ENCODE results near the gene ITGAV. TPM values are rescaled to one million over a fixed set of nuclear protein-coding genes. Genes with fewer than 3 reads are reported as not detected.
A peak's percentile ranks its signal among the peaks of the same experiment; 100 is the strongest.

ITGAV gene
- total RNA-seq, 1 donor from 2014 or later: 251 TPM

DNA sequence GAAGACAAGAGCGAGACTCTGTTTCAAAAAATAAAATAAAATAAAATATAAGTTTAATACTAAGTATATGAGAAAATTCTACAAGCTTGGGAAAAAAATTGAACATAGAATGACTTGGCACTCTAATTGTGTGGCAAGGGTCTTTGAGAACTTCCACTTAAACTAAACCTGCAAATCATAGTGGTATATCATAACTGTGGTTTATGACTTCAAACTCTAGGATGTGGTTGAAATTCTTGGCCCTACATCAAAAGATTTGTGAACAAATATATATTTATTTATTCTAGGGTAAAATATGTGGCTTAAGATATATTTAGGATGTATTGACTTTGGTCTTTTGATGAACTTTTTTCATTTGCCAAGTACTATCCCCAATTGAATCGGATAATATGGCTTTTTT is 100.9 kb downstream of the ITGAV start:
- TF ChIP-seq, protein P1, sequence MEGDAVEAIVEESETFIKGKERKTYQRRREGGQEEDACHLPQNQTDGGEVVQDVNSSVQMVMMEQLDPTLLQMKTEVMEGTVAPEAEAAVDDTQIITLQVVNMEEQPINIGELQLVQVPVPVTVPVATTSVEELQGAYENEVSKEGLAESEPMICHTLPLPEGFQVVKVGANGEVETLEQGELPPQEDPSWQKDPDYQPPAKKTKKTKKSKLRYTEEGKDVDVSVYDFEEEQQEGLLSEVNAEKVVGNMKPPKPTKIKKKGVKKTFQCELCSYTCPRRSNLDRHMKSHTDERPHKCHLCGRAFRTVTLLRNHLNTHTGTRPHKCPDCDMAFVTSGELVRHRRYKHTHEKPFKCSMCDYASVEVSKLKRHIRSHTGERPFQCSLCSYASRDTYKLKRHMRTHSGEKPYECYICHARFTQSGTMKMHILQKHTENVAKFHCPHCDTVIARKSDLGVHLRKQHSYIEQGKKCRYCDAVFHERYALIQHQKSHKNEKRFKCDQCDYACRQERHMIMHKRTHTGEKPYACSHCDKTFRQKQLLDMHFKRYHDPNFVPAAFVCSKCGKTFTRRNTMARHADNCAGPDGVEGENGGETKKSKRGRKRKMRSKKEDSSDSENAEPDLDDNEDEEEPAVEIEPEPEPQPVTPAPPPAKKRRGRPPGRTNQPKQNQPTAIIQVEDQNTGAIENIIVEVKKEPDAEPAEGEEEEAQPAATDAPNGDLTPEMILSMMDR (IDR thresholded peaks at IDR 0.05; ENCODE audit: insufficient read depth, low read length, poor library complexity, severe bottlenecking): no peak
- H3K27me3 ChIP-seq (ENCODE audit: control insufficient read depth, insufficient read depth, low read length): no peaks in the 10 kb centered on the region
- no peak overlapping the region for H3K4me3 ChIP-seq (ENCODE audit: low read depth, low read length)
- no peaks in the 10 kb centered on the region for H3K36me3 ChIP-seq (ENCODE audit: control insufficient read depth, insufficient read depth, low read length)
- DNase-seq (ENCODE audit: low read depth): no peak

DNA sequence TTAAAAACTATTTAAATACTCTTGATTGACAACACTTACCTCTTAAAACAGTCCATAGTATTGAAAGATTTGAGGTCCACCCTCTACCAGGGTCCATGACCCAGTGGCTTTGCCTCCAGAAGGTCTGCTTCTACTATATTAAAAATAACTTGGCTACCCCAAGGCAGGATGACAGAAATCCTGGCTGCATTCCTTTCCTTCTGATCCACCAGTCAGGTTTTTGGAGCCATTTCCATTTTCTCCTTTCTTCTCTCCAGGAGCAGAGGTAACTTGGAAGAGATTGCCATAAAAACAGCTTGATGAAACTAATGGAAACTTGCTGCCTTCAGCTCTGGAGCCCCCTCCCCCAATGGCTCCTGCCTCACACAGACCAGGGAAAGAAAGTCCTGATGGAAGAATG is 101.4 kb downstream of the ITGAV start:
- Histone ChIP-seq H3K27me3 (ENCODE audit: control insufficient read depth, insufficient read depth, low read length) (no peaks in the 10 kb centered on the region), H3K4me3 (ENCODE audit: low read depth, low read length) (no peak overlapping the region), H3K36me3 (ENCODE audit: control insufficient read depth, insufficient read depth, low read length) (no peaks in the 10 kb centered on the region)
- DNase-seq (ENCODE audit: low read depth): no peak
- TF ChIP-seq, protein P1 (IDR thresholded peaks at IDR 0.05; ENCODE audit: insufficient read depth, low read length, poor library complexity, severe bottlenecking): no peak

DNA sequence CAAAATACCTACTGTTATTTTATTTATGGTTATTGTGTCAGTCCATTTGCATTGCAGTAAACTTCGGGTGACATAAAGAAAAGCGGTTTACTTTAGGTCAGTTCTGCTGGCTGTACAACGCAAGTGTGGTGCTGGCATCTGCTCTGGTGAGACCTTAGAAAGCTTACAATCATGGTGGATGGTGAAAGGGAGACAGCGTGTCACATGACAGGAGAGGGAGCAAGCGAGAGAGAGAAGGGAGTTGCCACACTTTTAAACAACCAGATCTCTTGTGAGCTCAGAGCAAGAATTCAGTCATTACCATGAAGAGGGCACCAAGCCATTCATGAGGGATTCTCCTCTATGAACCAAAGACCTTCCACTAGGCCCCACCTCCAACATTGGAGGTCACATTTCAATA is 102.0 kb downstream of the ITGAV start:
- Histone ChIP-seq H3K27me3 (ENCODE audit: control insufficient read depth, insufficient read depth, low read length) (no peaks in the 10 kb centered on the region), H3K4me3 (ENCODE audit: low read depth, low read length) (no peak overlapping the region), H3K36me3 (ENCODE audit: control insufficient read depth, insufficient read depth, low read length) (no peaks in the 10 kb centered on the region)
- TF ChIP-seq, protein P1 (IDR thresholded peaks at IDR 0.05; ENCODE audit: insufficient read depth, low read length, poor library complexity, severe bottlenecking): no peak
- DNase-seq (ENCODE audit: low read depth): no peak

DNA sequence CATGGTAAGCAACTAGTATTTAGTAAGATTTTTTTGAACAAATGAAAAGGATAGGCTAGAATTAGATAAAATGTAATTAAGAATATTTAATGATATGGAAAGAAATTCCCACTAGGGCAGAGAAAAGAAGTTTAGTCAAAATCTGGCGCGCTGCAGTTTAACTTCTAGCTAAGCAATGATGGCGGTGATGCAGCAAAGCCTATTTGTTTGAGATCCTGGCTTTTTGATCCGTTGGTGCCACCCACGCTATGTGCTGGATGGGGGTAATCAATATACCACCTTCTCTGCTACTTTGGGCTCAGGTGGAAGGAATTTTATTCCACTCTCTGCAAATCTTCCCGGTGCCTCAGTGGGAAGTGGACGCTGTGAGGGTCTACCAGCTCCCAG is 103.6 kb downstream of the ITGAV start:
- Histone ChIP-seq H3K36me3 (ENCODE audit: control insufficient read depth, insufficient read depth, low read length) (no peaks in the 10 kb centered on the region), H3K4me3 (ENCODE audit: low read depth, low read length) (peak overlapping the region; percentile 84), H3K27me3 (ENCODE audit: control insufficient read depth, insufficient read depth, low read length) (no peaks in the 10 kb centered on the region)
- DNase-seq (ENCODE audit: low read depth): no peak
- TF ChIP-seq, protein P1 (IDR thresholded peaks at IDR 0.05; ENCODE audit: insufficient read depth, low read length, poor library complexity, severe bottlenecking): no peak

DNA sequence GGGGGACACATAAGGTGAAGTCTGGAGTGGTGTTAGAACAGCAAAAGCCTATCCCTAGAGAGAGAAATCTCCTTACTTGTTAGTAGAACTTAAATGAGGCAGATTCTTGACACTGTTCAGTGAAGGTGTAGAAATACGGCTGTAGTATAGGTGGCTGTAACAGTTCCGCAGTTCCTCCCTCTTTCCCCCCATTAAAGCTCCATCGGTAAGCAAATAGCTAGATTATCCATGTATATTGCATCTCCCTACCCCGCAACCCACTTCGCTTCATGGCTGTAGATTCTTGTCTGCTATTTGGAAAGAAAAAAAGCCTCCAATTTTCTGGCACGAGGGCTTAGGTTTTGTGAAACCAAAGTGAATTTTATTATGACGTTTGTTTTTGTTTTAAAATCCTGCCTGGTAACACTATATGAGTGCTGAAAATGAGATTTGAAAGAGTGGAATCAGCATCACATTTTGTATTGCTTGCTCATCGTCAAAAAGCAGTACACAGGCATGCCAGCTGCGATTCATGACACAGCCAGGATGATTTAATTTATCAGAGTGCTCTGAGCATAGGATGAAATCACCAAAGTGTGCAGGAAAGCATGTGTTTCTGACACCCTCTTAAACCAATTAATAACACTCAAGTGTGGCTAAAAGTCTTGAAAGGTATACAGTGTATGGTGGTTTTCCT is 105.4 kb downstream of the ITGAV start:
- TF ChIP-seq, protein P1 (IDR thresholded peaks at IDR 0.05; ENCODE audit: insufficient read depth, low read length, poor library complexity, severe bottlenecking): no peak
- no peak for DNase-seq (ENCODE audit: low read depth)
- H3K4me3 ChIP-seq (ENCODE audit: low read depth, low read length): peak overlapping the region; percentile 84
- no peaks in the 10 kb centered on the region for H3K36me3 ChIP-seq (ENCODE audit: control insufficient read depth, insufficient read depth, low read length)
- H3K27me3 ChIP-seq (ENCODE audit: control insufficient read depth, insufficient read depth, low read length): no peaks in the 10 kb centered on the region

DNA sequence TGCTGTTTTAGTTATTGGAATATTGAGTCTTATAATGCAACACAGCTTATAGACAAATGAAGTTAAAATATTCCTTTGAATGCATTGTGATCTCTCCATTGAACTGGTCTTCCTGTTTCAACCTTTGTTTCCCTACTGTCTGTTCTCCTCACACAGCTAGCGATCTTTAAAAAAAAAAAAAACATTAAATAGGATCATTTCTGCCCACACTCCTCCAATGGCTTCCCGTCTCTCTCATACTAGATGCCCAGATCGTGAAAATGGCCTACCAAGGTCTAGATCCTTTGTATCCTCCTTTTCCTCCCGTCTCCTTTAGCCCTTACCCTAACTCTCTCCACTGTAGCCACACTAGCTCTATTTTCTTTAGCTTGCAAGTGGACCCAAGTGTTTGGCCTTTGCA is 106.4 kb downstream of the ITGAV start:
- no peak for DNase-seq (ENCODE audit: low read depth)
- H3K4me3 ChIP-seq (ENCODE audit: low read depth, low read length): no peak overlapping the region
- H3K27me3 ChIP-seq (ENCODE audit: control insufficient read depth, insufficient read depth, low read length): no peaks in the 10 kb centered on the region
- no peaks in the 10 kb centered on the region for H3K36me3 ChIP-seq (ENCODE audit: control insufficient read depth, insufficient read depth, low read length)
- TF ChIP-seq, protein P1 (IDR thresholded peaks at IDR 0.05; ENCODE audit: insufficient read depth, low read length, poor library complexity, severe bottlenecking): no peak
